ENCODE data around the gene MTMR3.

DNA sequence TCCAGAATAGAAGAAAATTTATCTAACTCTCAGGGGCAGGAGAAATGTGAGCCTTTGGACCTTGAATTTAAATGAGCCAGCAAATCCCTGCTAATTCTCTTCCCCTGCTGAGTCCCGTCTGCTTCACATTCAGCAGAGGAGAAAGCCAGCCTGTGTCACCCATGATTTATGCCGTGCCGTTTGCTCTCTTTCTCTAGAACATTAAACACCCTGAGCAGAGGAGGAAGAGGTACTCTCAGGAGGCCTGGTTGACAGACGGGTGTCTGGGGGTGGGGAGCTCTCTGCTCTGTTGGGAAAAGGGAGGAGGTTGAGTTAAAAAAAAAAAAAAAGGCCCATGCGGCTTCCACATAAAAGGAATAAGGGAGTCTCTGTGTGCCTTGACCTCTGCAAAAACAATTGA is 11.3 kb upstream of the MTMR3 start:
- TF ChIP-seq EZH2 (optimal IDR thresholded peaks at IDR 0.05; ENCODE audit: low read depth, low read length) (no peak), CTCF (IDR thresholded peaks at IDR 0.05; ENCODE audit: low read length) (no peak)

Data from MM.1S (cell line).